ENCODE results near the gene QARS1. TPM values are rescaled to one million over a fixed set of nuclear protein-coding genes. Genes with fewer than 3 reads are reported as not detected.

Gene QARS1
- total RNA-seq, 1 donor from 2014 or later, result 565 TPM

Other genes starting within 250 kb of the QARS1 start
- gene SLC25A20, start 205.9 kb downstream of the QARS1 start, total RNA-seq, result 21.9 and 29.3 TPM in 2 replicates
- 77.2 and 86.3 TPM in 2 replicates for gene ARIH2, start 185.9 kb downstream of the QARS1 start, total RNA-seq
- 12.1 and 16.5 TPM in 2 replicates for gene P4HTM, start 114.5 kb downstream of the QARS1 start, total RNA-seq
- gene WDR6, start 97.4 kb downstream of the QARS1 start, total RNA-seq, result 75.2 and 86.3 TPM in 2 replicates
- gene DALRD3, start 86.2 kb downstream of the QARS1 start, total RNA-seq, result 45.1 and 47.5 TPM in 2 replicates
- gene NDUFAF3, start 82.6 kb downstream of the QARS1 start, total RNA-seq, result 66.4 and 74.0 TPM in 2 replicates
- gene IMPDH2, start 75.4 kb downstream of the QARS1 start, total RNA-seq, result 145 and 226 TPM in 2 replicates
- gene QRICH1, start 10.7 kb downstream of the QARS1 start, total RNA-seq, result 62.0 and 110 TPM in 2 replicates
- gene USP19, start 16.1 kb upstream of the QARS1 start, total RNA-seq, result 50.2 and 58.4 TPM in 2 replicates
- 995 and 1,289 TPM in 2 replicates for gene LAMB2, start 28.3 kb upstream of the QARS1 start, total RNA-seq
- gene CCDC71, start 61.6 kb upstream of the QARS1 start, total RNA-seq, result 22.0 and 25.9 TPM in 2 replicates
- 76.8 and 90.4 TPM in 2 replicates for gene KLHDC8B, start 66.8 kb upstream of the QARS1 start, total RNA-seq
- 1.4 and 1.5 TPM in 2 replicates for gene C3orf62, start 172.5 kb upstream of the QARS1 start, total RNA-seq
- gene USP4, start 235.3 kb upstream of the QARS1 start, total RNA-seq, result 28.8 and 29.7 TPM in 2 replicates